Brain microvascular endothelial cell (primary cell): ENCODE measurements around the gene AGBL4.

Experiments used
- DNase-seq: peaks from one replicate; pipeline ENCODE4 v3.0.0-alpha.2; 2020
- H3K27ac ChIP-seq: fragments of 250-450 bp; sonication (Bioruptor Pico); 2 replicates; pipeline ENCODE4 v1.5.1; 2020; ENCODE audit warnings: mild to moderate bottlenecking, moderate library complexity
- H3K27me3 ChIP-seq: fragments of 250-450 bp; sonication (Bioruptor Pico); replicated peaks from 2 replicates; pipeline ENCODE4 v1.5.1; 2020; ENCODE audit warnings: mild to moderate bottlenecking
- H3K36me3 ChIP-seq: fragments of 250-450 bp; sonication (Bioruptor Pico); replicated peaks from 2 replicates; pipeline ENCODE4 v1.5.1; 2020; ENCODE audit warnings: mild to moderate bottlenecking
- H3K4me3 ChIP-seq: 2 replicates; pipeline ENCODE4 v1.5.1; 2011; ENCODE audit warnings: low read depth, mild to moderate bottlenecking, control low read depth, low read length, moderate library complexity
- CTCF ChIP-seq: IDR thresholded peaks from 2 replicates; pipeline ENCODE4 v1.5.1; 2011; ENCODE audit warnings: low read depth, mild to moderate bottlenecking, moderate library complexity, low read length, control low read depth, inconsistent platforms; ENCODE audit errors: missing control alignments
- in situ Hi-C: cut with HindIII; loops from 2 replicates; pipeline ENCODE4 v1.10.0; 2017; ENCODE audit warnings: low sequenced_read_pairs, low pct_ligation_motif_present

Gene AGBL4

GRCh38 chr1:49408346-49408745 lies 615.4 kb downstream of the AGBL4 start:
- TF ChIP-seq CTCF = no peak

GRCh38 chr1:49397086-49397485 lies 626.7 kb downstream of the AGBL4 start:
- TF ChIP-seq CTCF = no peak
- DNase-seq = no peak
- no peaks in the 10 kb centered on the region for H3K27me3 ChIP-seq
- in situ Hi-C loops = no loop called here
- no peak overlapping the region for H3K27ac ChIP-seq
- no peaks in the 10 kb centered on the region for H3K36me3 ChIP-seq
- H3K4me3 ChIP-seq = no peak overlapping the region

More at GRCh38 chr1:49408346-49408745, 615.4 kb downstream of the AGBL4 start:
- H3K27ac ChIP-seq = no peak overlapping the region
- H3K36me3 ChIP-seq = no peaks in the 10 kb centered on the region
- H3K27me3 ChIP-seq = no peaks in the 10 kb centered on the region
- no peak for DNase-seq
- no peak overlapping the region for H3K4me3 ChIP-seq
- in situ Hi-C loops = no loop called here

- H3K36me3 ChIP-seq = no peaks in the 10 kb centered on the region
- no peak overlapping the region for H3K4me3 ChIP-seq
- DNase-seq = no peak
- in situ Hi-C loops = no loop called here
- no peak for TF ChIP-seq CTCF
- no peaks in the 10 kb centered on the region for H3K27me3 ChIP-seq
- H3K27ac ChIP-seq = no peak overlapping the region
Measured at GRCh38 chr1:49394200-49394599, 629.6 kb downstream of the AGBL4 start.

- no peak for DNase-seq
- Histone ChIP-seq H3K4me3 (no peak overlapping the region), H3K36me3 (no peaks in the 10 kb centered on the region), H3K27ac (no peak overlapping the region), H3K27me3 (no peaks in the 10 kb centered on the region)
- no peak for TF ChIP-seq CTCF
- in situ Hi-C loops = no loop called here
Measured at GRCh38 chr1:49389699-49390098, 634.1 kb downstream of the AGBL4 start.

- H3K27ac ChIP-seq = no peak overlapping the region
- DNase-seq = no peak
- H3K27me3 ChIP-seq = no peaks in the 10 kb centered on the region
- H3K36me3 ChIP-seq = no peaks in the 10 kb centered on the region
- in situ Hi-C loops = no loop called here
- no peak overlapping the region for H3K4me3 ChIP-seq
- no peak for TF ChIP-seq CTCF
Measured at GRCh38 chr1:49364676-49365075, 659.1 kb downstream of the AGBL4 start.

- Histone ChIP-seq H3K27me3 (no peaks in the 10 kb centered on the region), H3K27ac (no peak overlapping the region), H3K4me3 (no peak overlapping the region), H3K36me3 (no peaks in the 10 kb centered on the region)
- in situ Hi-C loops = no loop called here
- DNase-seq = no peak
- no peak for TF ChIP-seq CTCF
Measured at GRCh38 chr1:49363628-49364027, 660.1 kb downstream of the AGBL4 start.
